Measurements from ENCODE around the gene LRP3.
"Not testable (repeated sequence)": the region's sequence is repeated elsewhere in the genome, so short reads cannot be mapped to it uniquely, and the experiment has no call there.

Gene LRP3

GRCh38 chr19:33187183-33187540 lies 7.0 kb upstream of the LRP3 start:
- ChIA-PET POLR2A (no interaction called here), CTCF (interaction anchor here (4.0 kb wide), 1 partner anchor 11 kb away, joined by 21 read pairs; no protein-coding TSS in a partner anchor)
- TF ChIP-seq CTCF (IDR thresholded peaks at IDR 0.05; ENCODE audit: control extremely low read depth, extremely low read depth, low read depth, missing control alignments): no peak
- no peak for DNase-seq (ENCODE audit: extremely low spot score)

- ChIA-PET CTCF (no interaction called here), POLR2A (no interaction called here)
- DNase-seq (ENCODE audit: extremely low spot score): no peak
- TF ChIP-seq CTCF (IDR thresholded peaks at IDR 0.05; ENCODE audit: control extremely low read depth, extremely low read depth, low read depth, missing control alignments): no peak
These were observed 4.7 kb upstream of the LRP3 start for GRCh38 chr19:33189453-33189852.

- CTCF ChIA-PET: interaction anchor here (1.3 to 1.5 kb wide), 3 partner anchors 8 to 66 kb away, joined by 3 read pairs; no protein-coding TSS in a partner anchor
- POLR2A ChIA-PET; DNase-seq (ENCODE audit: extremely low spot score): not testable (repeated sequence)
These were observed 3.0 kb upstream of the LRP3 start for GRCh38 chr19:33191092-33191491.

- POLR2A ChIA-PET: no interaction called here
- DNase-seq (ENCODE audit: extremely low spot score): no peak
- no peak for TF ChIP-seq CTCF (IDR thresholded peaks at IDR 0.05; ENCODE audit: control extremely low read depth, extremely low read depth, low read depth, missing control alignments)
- CTCF ChIA-PET: interaction anchor here (1.4 to 1.5 kb wide), 3 partner anchors 7 to 47 kb away, joined by 3 to 4 read pairs (median 3); no protein-coding TSS in a partner anchor
These were observed 2.6 kb upstream of the LRP3 start for GRCh38 chr19:33191501-33191900.

GRCh38 chr19:33192010-33192409 lies 2.1 kb upstream of the LRP3 start:
- no peak for DNase-seq (ENCODE audit: extremely low spot score)
- ChIA-PET POLR2A (no interaction called here), CTCF (interaction anchor here (1.4 to 1.5 kb wide), 2 partner anchors 8 to 9 kb away, joined by 3 to 4 read pairs; no protein-coding TSS in a partner anchor)

GRCh38 chr19:33193269-33193864 lies 763 bp upstream of the LRP3 start:
- CTCF ChIA-PET: interaction anchor here (1.1 kb wide), 1 partner anchor 9 kb away, joined by 4 read pairs; no protein-coding TSS in a partner anchor
- no peak for TF ChIP-seq CTCF (IDR thresholded peaks at IDR 0.05; ENCODE audit: control extremely low read depth, extremely low read depth, low read depth, missing control alignments)
- POLR2A ChIA-PET: no interaction called here
- DNase-seq (ENCODE audit: extremely low spot score): no peak

More at GRCh38 chr19:33192010-33192409, 2.1 kb upstream of the LRP3 start:
- TF ChIP-seq CTCF (IDR thresholded peaks at IDR 0.05; ENCODE audit: control extremely low read depth, extremely low read depth, low read depth, missing control alignments): peak; percentile 1

GRCh38 chr19:33194532-33194885 lies 379 bp downstream of the LRP3 start:
- no peak for TF ChIP-seq CTCF (IDR thresholded peaks at IDR 0.05; ENCODE audit: control extremely low read depth, extremely low read depth, low read depth, missing control alignments)
- ChIA-PET CTCF (no interaction called here), POLR2A (no interaction called here)
- DNase-seq (ENCODE audit: extremely low spot score): no peak

All from GM10248 (cell line).